K562 (cell line): ENCODE results near the gene KCNIP2. TPM values are rescaled to one million over a fixed set of nuclear protein-coding genes. Genes with fewer than 3 reads are reported as not detected.

ENCODE experiments used
- ATAC-seq: fragments of 200-7000 bp; cut with Tn5 transposase; 3 replicates; pipeline ENCODE4 v1.9.1; 2020; ENCODE audit warnings: moderate library complexity
- BruUV-seq: library from RNA; stranded (reverse); fragments of 400-500 nt; replicated peaks from 2 replicates; lab custom pipeline; 2021; lab: Mats Ljungman, UMichigan
- CTCF ChIA-PET: fragments of 300-600 bp; formaldehyde crosslinking; extraction: SDS; loops from one replicate; lab custom pipeline; 2021; ENCODE audit warnings: low intra/inter-chr PET ratio; lab: Yijun Ruan, JAX
- POLR2A ChIA-PET: fragments of 300-600, 350-650 bp; sonication (Branson Sonifier 250); formaldehyde crosslinking; extraction: SDS; loops from one replicate; lab custom pipeline; 2021; ENCODE audit warnings: antibody characterized with exemption, inconsistent platforms; lab: Yijun Ruan, JAX
- DNase-seq, 4 experiments: peaks; one replicate each; pipeline versions ENCODE4 v3.0.0 to v3.0.0-alpha.2; 2011 to 2018; ENCODE audit warnings: low spot score in 3 of 4, mixed read lengths in 3 of 4; ENCODE audit errors: extremely low read depth in 1 of 4
- FAIRE-seq: peaks from 2 replicates; lab custom pipeline; 2011; peaks lifted over from hg19 to GRCh38; lab: Jason Lieb, UNC
- H2AFZ ChIP-seq: 2 replicates; pipeline ENCODE4 v1.6.0; 2011; ENCODE audit warnings: low read depth, low read length, control low read depth, inconsistent platforms
- H3K27ac ChIP-seq: fragments of 200-600 bp; 3 replicates; pipeline ENCODE4 v1.8.0; 2011; ENCODE audit warnings: low read depth, mild to moderate bottlenecking, control low read depth, inconsistent platforms, low read length, moderate library complexity, mixed read lengths; ENCODE audit errors: extremely low read depth
- H3K27me3 ChIP-seq, 2 experiments: fragments of 300-600 bp in 1 of 2; 2 replicates in 1 of 2; 3 replicates in 1 of 2; pipeline versions ENCODE4 v1.6.0 to v1.8.0; 2011; ENCODE audit warnings: inconsistent platforms in 2 of 2, low read length in 2 of 2, mild to moderate bottlenecking in 1 of 2, mixed read lengths in 1 of 2, moderate library complexity in 1 of 2; ENCODE audit not compliant: control insufficient read depth in 2 of 2, insufficient read depth in 2 of 2
- H3K36me3 ChIP-seq: fragments of 300-600 bp; 3 replicates; pipeline ENCODE4 v1.8.0; 2011; ENCODE audit warnings: mild to moderate bottlenecking, low read length, inconsistent platforms; ENCODE audit not compliant: control insufficient read depth, insufficient read depth
- H3K4me1 ChIP-seq, 2 experiments: fragments of 200-600 bp in 1 of 2; replicated peaks in 1 of 2; 2 replicates in 1 of 2; 3 replicates in 1 of 2; pipeline versions ENCODE4 v1.5.1 to v1.8.0; 2011; ENCODE audit warnings: inconsistent platforms in 2 of 2, low read length in 2 of 2, mild to moderate bottlenecking in 1 of 2, mixed read lengths in 1 of 2, moderate library complexity in 1 of 2; ENCODE audit not compliant: control insufficient read depth in 2 of 2, insufficient read depth in 2 of 2
- H3K4me2 ChIP-seq: 2 replicates; pipeline ENCODE4 v1.6.1; 2011; ENCODE audit warnings: low read length, control low read depth, inconsistent platforms, mixed read lengths; ENCODE audit not compliant: insufficient read depth
- H3K4me3 ChIP-seq: fragments of 200-600 bp; sonication (generic), shearing (Covaris generic); 2 replicates; pipeline ENCODE4 v1.5.1; 2016; ENCODE audit warnings: control low read depth, inconsistent platforms
- H3K79me2 ChIP-seq: fragments of 200-600 bp; 3 replicates; pipeline ENCODE4 v1.8.0; 2011; ENCODE audit warnings: low read length, inconsistent platforms; ENCODE audit not compliant: control insufficient read depth, insufficient read depth
- H3K9ac ChIP-seq, 2 experiments: 2 replicates each; pipeline versions ENCODE4 v1.6.0 to v1.6.1; 2011; ENCODE audit warnings: low read depth in 2 of 2, low read length in 2 of 2, control low read depth in 1 of 2, inconsistent platforms in 1 of 2, mild to moderate bottlenecking in 1 of 2, mixed read lengths in 1 of 2; ENCODE audit not compliant: insufficient read depth in 1 of 2
- H3K9me1 ChIP-seq: one replicate; pipeline ENCODE4 v1.6.0; 2011; ENCODE audit warnings: inconsistent platforms, mild to moderate bottlenecking, low read length, moderate library complexity; ENCODE audit not compliant: control insufficient read depth, insufficient read depth
- H3K9me3 ChIP-seq: replicated peaks from 2 replicates; pipeline ENCODE4 v1.5.1; 2011; ENCODE audit warnings: low read depth, low read length, inconsistent platforms; ENCODE audit not compliant: control insufficient read depth, insufficient read depth
- H4K20me1 ChIP-seq: replicated peaks from 2 replicates; pipeline ENCODE4 v1.6.1; 2011; ENCODE audit warnings: low read length, inconsistent platforms, mixed read lengths; ENCODE audit not compliant: control insufficient read depth, insufficient read depth
- CCNT2 ChIP-seq: IDR thresholded peaks from 2 replicates; pipeline ENCODE4 v1.6.1; 2011; ENCODE audit warnings: borderline replicate concordance, low read depth, mild to moderate bottlenecking, moderate library complexity, mixed read lengths, low read length; ENCODE audit not compliant: insufficient read length; ENCODE audit errors: extremely low read depth
- HDAC1 ChIP-seq, 2 experiments: fragments of 450-650 bp; IDR thresholded peaks; 2 replicates each; pipeline ENCODE4 v1.6.1; 2016 to 2017; ENCODE audit warnings: inconsistent platforms in 1 of 2, mild to moderate bottlenecking in 1 of 2, moderate library complexity in 1 of 2
- HLTF ChIP-seq: fragments of 450-650 bp; IDR thresholded peaks from 2 replicates; pipeline ENCODE4 v1.6.1; 2016
- MAZ ChIP-seq, 2 experiments: fragments of 450-650 bp in 1 of 2; sonication (generic) in 1 of 2; formaldehyde crosslinking; IDR thresholded peaks in 1 of 2; conservative IDR thresholded peaks in 1 of 2; 2 replicates each; pipeline versions ENCODE4 v1.4.0 to v1.5.0; 2020; ENCODE audit warnings: mild to moderate bottlenecking in 1 of 2, missing genetic modification reagents in 1 of 2
- POLR2AphosphoS2 ChIP-seq: IDR thresholded peaks from 2 replicates; pipeline ENCODE4 v1.6.1; 2012; ENCODE audit warnings: low read length, improper control_type of control experiment
- STAT5B ChIP-seq: fragments of 250-450 bp; sonication (Bioruptor Pico); IDR thresholded peaks from 2 replicates; pipeline ENCODE4 v1.8.0; 2021; ENCODE audit warnings: mild to moderate bottlenecking, inconsistent platforms
- ZFX ChIP-seq: sonication (generic); formaldehyde crosslinking; IDR thresholded peaks from 2 replicates; pipeline ENCODE4 v1.8.0; 2022; ENCODE audit warnings: mild to moderate bottlenecking, missing genetic modification reagents, moderate library complexity
- ZNF717 ChIP-seq: fragments of 250-450 bp; sonication (Bioruptor Pico); IDR thresholded peaks from 2 replicates; pipeline ENCODE4 v1.5.0; 2021
- ZNF766 ChIP-seq: fragments of 200-800 bp; sonication (Bioruptor generic); conservative IDR thresholded peaks from 2 replicates; pipeline ENCODE4 v1.6.1; 2016; ENCODE audit warnings: missing genetic modification characterization, missing compliant biosample characterization
- ZZZ3 ChIP-seq: fragments of 450-650 bp; IDR thresholded peaks from 2 replicates; pipeline ENCODE4 v1.6.1; 2016; ENCODE audit warnings: antibody characterized with exemption, mild to moderate bottlenecking, moderate library complexity
- WGBS: fragments of 100-300 bp; shearing (Covaris generic); methylation state at CpG from one replicate; pipeline ENCODE4 v1.1.6; 2016; ENCODE audit warnings: low coverage, mixed read lengths; ENCODE audit not compliant: insufficient coverage; ENCODE audit errors: missing lambda C conversion rate; 5-methylcytosine and 5-hydroxymethylcytosine counted together
- in situ Hi-C: fragments of 300-500 bp; cut with MboI; formaldehyde crosslinking; loops from 4 replicates; pipeline ENCODE4 v1.15.0; 2018; ENCODE audit warnings: inconsistent platforms, mixed read lengths
- intact Hi-C: fragments of 100-400 bp; cut with micrococcal nuclease; formaldehyde crosslinking; loops from 2 replicates; pipeline ENCODE4 v1.14.2; 2022
- polyA plus RNA-seq, 8 experiments: library from polyadenylated mRNA; depleted of rRNA in 4 of 8; stranded (reverse) in 5 of 8; unstranded in 3 of 8; fragments of >200 nt; fragmentation: Nextera tagmentation in 2 of 8; fragmentation: Illumina TruSeq in 1 of 8; extraction: Ambion mirVana in 2 of 8; extraction: Trizol in 1 of 8; gene quantifications; 2 replicates each; pipeline versions ENCODE4 v1.2.1 to v1.2.3, GENCODE V29; 2011 to 2014; ENCODE audit warnings: inconsistent platforms in 1 of 8, missing spikeins in 1 of 8
- total RNA-seq, 7 experiments: library from RNA; depleted of rRNA in 6 of 7; stranded (reverse); fragments of >200 nt in 6 of 7; fragmentation: Illumina TruSeq in 2 of 7; extraction: Trizol in 2 of 7; gene quantifications; 2 replicates each; pipeline versions ENCODE4 v1.2.1 to v1.2.3, GENCODE V29; 2011 to 2021; ENCODE audit warnings: low replicate concordance in 1 of 7
- TF ChIP-seq, protein P1 (sequence below): fragments of 250-450 bp; sonication (Bioruptor Pico); IDR thresholded peaks from 2 replicates; pipeline ENCODE4 v1.4.0; 2020; ENCODE audit warnings: mild to moderate bottlenecking

Gene KCNIP2
- total and polyA plus RNA-seq, 9 of the 15 experiments (the other 6 are each of a cell fraction or from before 2014, with no cell fraction given): 2.5 to 7.6 (median 4.1) TPM

DNA sequence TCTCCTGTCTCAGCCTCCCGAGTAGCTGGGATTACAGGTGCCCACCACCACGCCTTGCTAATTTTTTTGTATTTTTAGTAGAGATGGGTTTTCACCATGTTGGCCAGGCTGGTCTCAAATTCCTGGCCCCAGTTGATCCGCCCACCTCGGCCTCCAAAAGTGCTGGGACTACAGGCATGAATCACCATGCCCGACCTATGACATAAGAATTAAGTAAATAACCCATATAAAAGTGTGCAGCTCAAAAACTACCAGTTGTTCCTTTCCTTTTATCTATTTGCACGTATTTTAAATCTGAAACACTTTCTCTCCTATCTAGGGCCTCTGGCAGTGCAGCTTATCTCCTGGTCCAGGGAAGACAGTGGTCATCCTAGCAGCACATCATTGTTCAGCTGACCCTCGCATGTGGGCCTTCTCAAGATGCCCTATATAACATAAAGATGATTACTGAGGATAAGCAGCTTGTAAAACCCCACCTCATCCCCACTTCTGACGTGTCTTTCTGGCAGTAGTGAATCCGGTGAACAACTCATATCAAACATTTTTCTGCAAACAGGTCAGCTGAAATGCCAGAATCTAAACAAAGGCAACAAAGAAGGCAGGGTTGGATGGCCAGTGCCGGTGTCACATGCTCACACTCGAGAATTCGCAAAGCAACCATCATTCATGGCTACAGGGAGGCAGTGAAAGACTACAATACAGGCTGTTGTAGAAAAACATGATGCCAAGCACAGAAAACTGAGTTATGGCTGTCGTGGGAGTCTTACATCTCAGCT lies 36.0 kb upstream of the KCNIP2 start:
- no peaks in the 10 kb centered on the region for H3K79me2 ChIP-seq
- H3K27ac ChIP-seq: no peak overlapping the region
- H2AFZ ChIP-seq: no peak overlapping the region
- no peaks in the 10 kb centered on the region for H3K36me3 ChIP-seq
- no peak overlapping the region for H3K4me3 ChIP-seq
- FAIRE-seq (no peak), DNase-seq (no peak), ATAC-seq (no peak)
- BruUV-seq: no TSS peak
- no peak for TF ChIP-seq HLTF
- TF ChIP-seq ZFX (CRISPR knock-in tag): no peak
- TF ChIP-seq CCNT2: no peak
- no peaks in the 10 kb centered on the region for H3K4me1 ChIP-seq
- intact Hi-C loops (no loop called here), in situ Hi-C loops (no loop called here)
- H3K9ac ChIP-seq: no peak overlapping the region
- no peak overlapping the region for H3K4me2 ChIP-seq
- no CpG with 5 or more reads among the region's 13 CpGs for WGBS
- ChIA-PET CTCF (no interaction called here), POLR2A (no interaction called here)
- H3K9me3 ChIP-seq: no peaks in the 10 kb centered on the region
- H3K9me1 ChIP-seq: no peaks in the 10 kb centered on the region
- H4K20me1 ChIP-seq: no peaks in the 10 kb centered on the region
- no peaks in the 10 kb centered on the region for H3K27me3 ChIP-seq

DNA sequence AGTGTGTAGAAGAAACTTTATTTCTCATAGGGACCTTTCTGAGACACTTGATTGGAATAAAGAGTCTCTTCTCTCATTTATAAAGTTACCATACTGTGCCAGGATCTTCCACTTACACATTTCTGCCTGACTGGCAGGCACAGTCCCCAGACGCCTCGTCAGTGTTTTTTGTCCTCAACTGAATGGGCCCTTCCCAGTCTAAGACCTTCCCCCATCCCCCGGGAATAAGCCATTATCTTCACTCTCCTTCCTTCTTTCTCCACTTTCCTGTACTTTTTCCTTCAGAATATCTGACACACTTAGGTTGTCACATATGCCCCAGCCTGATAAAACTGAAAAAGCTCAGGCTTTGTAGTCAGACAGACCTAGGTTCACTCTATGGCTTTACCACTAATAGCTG lies 35.3 kb upstream of the KCNIP2 start:
- intact Hi-C loops (no loop called here), in situ Hi-C loops (no loop called here)
- no TSS peak for BruUV-seq
- POLR2A ChIA-PET: no interaction called here
- Histone ChIP-seq H3K4me3 (no peak overlapping the region), H3K4me1 (no peaks in the 10 kb centered on the region), H2AFZ (no peak overlapping the region), H3K79me2 (no peaks in the 10 kb centered on the region), H4K20me1 (no peaks in the 10 kb centered on the region), H3K27me3 (no peaks in the 10 kb centered on the region), H3K36me3 (no peaks in the 10 kb centered on the region), H3K9ac (no peak overlapping the region), H3K9me3 (no peaks in the 10 kb centered on the region), H3K27ac (no peak overlapping the region), H3K9me1 (no peaks in the 10 kb centered on the region), H3K4me2 (no peak overlapping the region)
- TF ChIP-seq HDAC1 (IDR thresholded peaks at IDR 0.05) (no peak), ZNF766 (CRISPR knock-in tag) (no peak), ZNF717 (CRISPR knock-in tag) (no peak), STAT5B (CRISPR knock-in tag) (no peak), MAZ (CRISPR knock-in tag; conservative IDR thresholded peaks at IDR 0.05 in 1 of 2, IDR thresholded peaks at IDR 0.05 in 1 of 2) (no peak), POLR2AphosphoS2 (no peak), ZZZ3 (no peak)
- TF ChIP-seq, protein P1, sequence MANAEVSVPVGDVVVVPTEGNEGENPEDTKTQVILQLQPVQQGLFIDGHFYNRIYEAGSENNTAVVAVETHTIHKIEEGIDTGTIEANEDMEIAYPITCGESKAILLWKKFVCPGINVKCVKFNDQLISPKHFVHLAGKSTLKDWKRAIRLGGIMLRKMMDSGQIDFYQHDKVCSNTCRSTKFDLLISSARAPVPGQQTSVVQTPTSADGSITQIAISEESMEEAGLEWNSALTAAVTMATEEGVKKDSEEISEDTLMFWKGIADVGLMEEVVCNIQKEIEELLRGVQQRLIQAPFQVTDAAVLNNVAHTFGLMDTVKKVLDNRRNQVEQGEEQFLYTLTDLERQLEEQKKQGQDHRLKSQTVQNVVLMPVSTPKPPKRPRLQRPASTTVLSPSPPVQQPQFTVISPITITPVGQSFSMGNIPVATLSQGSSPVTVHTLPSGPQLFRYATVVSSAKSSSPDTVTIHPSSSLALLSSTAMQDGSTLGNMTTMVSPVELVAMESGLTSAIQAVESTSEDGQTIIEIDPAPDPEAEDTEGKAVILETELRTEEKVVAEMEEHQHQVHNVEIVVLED: no peak
- CTCF ChIA-PET: no interaction called here
- no CpG with 5 or more reads among the region's 3 CpGs for WGBS
- ATAC-seq (no peak), FAIRE-seq (no peak), DNase-seq (no peak)
